GM19395 (cell line): ENCODE results near the gene RBMX.
"Not testable (repeated sequence)": the region's sequence is repeated elsewhere in the genome, so short reads cannot be mapped to it uniquely, and the experiment has no call there.

Source experiments
- ATAC-seq: cut with Tn5 transposase; IDR thresholded peaks from one replicate; pipeline ENCODE4 v1.9.1; 2021; ENCODE audit warnings: mild to moderate bottlenecking, moderate library complexity; ENCODE audit not compliant: unreplicated experiment

RBMX gene

DNA sequence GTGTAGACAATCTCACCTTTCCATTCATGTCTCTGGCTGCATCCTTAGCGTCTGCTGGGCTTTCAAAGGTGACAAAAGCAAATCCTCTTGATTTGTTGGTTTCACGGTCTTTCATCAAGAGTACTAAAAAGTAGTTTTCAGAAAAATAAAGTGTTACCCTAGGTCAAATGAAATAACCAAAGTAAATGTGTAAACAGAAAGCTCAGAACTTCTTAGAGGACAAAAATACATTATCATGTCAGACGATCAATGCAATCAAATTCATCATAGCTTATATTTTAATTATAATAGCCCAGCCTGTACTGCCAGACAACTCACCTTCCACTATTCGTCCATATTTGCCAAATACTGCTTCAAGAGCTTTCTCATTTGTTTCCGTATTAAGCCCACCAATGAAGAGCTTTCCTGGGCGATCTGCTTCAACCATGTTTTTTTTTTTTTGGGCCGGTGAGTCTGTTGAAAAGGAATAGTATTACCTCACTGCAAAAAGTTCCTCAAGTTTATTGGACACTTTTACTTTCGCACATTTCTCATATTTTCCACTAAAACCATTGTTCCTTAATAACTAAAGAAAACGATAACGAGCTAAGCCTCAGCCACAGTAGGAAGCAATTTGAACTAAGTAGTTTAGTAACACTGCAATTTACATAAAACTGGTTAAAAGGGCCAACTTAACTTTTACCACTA lies 1.4 kb downstream of the RBMX start:
- ATAC-seq, result no peak

DNA sequence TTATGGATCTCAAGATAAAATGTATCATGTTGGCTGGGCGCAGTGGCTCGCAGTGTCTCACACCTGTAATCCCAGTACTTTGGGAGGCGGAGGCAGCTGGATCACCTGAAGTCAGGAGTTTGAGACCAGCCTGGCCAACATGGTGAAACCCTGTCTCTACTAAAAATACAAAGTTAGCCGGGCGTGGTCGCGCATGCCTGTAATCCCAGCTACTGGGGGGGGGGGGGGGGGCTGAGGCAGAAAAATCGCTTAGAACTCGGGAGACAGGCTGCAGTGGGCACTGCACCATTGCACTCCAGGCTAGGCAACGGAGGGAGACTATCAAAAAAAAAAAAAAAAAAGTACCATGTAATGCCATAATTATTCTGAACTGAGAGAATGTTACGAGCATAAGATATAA lies 2.1 kb downstream of the RBMX start:
- no peak for ATAC-seq

DNA sequence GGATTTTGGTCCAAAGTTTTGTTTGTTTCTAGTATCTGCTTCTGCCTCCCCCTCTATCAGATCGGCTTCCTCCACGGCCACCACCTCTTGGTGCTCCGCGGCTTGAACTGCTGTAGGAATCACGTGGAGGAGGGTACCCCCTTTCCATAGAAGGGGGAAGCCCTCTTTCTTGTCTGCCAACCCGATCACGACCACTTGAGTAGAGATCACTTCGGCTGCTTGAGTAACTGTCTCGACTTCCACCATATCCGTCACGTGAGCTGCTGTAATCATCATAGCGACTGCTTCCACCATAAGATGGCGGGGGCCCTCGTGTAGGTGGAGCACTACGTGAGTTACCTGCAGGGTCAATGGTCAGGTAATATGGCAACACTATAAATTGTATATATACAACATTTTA lies 6.4 kb downstream of the RBMX start:
- ATAC-seq, result not testable (repeated sequence)

DNA sequence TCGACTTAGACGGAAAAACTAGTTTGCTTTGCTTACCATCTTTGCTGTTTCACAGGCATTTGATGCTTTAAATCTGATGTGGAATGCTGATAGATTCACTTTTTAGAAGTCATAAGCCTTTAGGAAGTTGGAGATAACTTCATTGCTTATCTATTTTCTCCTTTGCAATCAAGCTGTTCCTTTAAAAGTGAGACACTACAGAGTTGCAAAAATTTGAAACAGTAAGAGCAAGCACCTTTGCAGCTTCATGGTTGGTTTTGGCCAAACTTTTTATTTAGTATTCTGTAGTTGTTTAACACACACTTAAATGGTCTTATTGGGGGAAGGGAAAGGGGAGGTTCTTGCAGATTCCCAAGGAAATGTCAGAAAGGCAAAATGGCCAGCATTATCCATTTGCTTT lies 7.3 kb downstream of the RBMX start:
- ATAC-seq, result not testable (repeated sequence)

DNA sequence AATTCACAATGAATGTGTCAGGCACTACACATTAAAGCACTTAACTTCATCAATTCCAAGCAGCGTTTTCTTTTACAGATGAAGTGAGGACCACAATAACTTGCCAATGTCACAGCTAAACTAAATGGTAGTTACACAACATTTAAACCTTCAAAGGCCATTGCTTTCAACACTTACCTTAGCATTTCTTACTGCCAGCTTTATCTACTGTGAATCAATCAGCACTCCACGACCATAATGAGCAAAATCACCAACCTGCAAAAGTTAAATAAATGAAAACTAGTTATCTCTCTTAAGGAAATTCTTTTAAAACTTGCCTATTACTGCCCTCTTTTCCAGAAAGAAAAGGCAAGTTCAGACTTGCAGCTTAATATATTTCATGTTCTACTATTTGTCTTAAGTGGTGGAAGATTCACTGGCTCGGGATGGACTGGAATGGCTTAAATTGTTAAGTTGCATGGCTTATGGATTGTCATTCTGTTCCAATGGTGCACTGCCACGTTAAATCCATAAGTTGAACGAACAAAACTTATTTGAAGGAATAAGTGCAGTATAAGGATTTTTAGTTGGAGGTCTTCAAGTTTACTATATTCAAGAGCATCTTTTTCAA lies 8.3 kb downstream of the RBMX start:
- ATAC-seq, result no peak

DNA sequence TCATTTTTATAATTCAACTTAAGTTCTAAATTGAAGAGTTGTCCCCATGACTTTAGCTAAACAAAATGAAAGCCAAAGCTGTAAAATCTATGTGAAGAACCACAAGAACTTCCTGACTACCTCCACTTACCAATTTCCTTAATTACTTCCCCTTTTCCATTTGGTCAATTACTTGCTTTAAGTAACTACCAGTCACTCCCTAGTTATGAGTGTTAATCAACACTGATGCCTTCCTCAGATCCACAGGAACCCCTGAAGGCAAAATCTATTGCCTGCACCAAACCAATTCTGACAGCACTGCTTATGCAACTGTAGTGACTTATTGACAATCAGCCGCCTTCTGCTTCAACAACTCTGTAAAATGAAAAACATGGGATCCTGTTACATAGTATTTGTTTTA lies 10.5 kb downstream of the RBMX start:
- no peak for ATAC-seq

DNA sequence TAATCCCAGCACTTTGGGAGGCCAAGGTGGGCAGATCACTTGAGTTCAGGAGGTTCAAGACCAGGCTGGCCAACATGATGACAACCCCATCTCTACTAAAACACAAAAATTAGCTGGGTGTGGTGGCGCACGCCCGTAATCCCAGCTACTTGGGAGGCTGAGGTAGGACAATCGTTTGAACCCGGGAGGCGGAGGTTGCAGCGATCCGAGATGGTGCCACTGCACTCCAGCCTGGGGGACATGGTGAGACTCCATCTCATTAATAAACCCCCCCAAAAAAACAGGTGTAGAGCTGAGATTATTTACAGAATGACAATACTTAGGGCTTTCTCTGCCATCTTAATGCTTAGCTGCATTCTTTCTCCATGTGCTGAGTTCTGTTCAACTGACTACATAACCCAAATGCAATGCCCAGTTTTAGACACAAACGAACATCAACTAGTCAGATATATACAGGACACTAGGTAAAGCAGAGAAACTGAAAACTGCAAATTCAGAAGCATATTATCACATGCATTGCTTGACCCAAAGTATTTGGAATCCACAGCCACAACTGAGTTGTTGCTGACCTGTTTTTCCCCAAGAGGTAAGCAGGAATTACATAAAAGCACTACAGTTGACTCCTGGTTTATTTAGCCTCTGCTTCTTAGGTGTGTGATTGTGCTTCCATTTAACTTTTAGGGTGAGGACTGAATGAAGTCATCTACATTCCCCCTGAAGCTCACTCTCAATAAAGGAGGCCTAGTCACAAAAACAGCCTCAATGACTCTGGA lies 12.1 kb downstream of the RBMX start:
- no peak for ATAC-seq

DNA sequence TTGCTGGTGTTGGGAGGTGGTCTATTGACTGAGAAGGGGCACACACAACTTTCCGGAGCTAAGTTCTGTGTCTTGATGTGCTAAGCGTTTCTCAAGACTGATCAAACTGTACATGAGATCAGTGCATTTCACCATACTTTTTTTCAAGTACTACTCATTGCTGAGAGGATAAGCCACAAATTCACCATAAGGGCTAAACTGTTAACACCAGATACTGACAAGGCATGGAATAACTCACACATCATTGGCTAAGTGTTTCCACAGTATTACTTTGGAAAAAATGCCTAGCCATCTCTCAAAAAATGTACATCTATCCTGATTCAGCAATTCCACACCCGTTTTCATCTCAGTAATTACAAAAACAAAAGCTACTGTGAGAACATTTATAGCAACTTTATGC lies 13.0 kb downstream of the RBMX start:
- ATAC-seq, result no peak

DNA sequence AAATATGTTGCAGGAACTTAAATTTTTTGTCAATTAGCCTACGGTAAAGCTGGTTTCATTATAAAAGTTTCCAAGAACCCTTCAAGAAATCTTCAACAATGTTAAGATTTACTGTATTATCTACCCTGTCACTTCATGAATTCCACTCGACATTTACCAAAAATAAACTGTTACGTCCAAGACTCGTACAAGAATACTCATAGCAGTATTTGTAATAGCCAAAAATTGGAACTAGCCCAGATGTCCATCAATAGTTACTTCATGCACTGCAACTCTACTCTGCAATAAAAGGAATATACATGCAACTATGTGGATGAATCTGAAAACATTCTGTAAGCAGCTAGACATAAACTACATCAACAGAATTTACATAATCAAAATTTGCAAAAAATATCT lies 13.4 kb downstream of the RBMX start:
- no peak for ATAC-seq

DNA sequence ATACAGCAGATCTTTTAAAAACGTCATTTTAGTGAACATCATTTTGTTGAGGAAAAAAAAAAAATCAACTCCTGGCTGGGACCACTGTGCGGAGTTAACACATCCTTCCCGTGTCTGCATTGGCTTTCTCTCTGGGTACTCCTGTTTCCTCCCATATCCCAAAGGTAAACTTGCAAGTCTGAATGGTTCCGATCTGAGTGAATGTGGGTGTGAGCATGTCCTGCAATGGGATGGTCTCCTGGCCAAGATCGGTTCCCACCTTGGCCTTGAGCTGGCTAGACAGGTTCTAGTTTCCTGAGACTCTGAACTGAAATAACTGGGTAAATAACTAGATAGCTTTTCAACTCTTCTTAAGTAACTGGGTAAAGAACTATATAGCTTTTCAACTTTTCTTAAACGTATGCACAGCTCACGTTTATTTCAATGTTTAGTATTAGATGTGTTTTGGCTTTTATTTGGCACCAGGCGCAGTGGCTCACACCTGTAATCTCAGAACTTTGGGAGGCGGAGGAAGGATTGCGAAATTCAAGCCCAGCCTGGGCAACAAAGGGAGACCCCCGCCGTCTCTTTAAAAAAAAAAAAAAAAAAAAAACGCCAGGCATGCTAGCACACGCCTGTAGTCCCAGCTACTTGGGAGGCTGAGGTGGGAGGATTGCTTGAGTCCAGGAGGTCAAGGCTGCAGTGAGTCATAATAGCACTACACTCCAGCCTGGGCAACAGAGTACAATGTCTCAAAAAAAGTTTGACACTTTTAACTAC lies 14.0 kb downstream of the RBMX start:
- no peak for ATAC-seq

DNA sequence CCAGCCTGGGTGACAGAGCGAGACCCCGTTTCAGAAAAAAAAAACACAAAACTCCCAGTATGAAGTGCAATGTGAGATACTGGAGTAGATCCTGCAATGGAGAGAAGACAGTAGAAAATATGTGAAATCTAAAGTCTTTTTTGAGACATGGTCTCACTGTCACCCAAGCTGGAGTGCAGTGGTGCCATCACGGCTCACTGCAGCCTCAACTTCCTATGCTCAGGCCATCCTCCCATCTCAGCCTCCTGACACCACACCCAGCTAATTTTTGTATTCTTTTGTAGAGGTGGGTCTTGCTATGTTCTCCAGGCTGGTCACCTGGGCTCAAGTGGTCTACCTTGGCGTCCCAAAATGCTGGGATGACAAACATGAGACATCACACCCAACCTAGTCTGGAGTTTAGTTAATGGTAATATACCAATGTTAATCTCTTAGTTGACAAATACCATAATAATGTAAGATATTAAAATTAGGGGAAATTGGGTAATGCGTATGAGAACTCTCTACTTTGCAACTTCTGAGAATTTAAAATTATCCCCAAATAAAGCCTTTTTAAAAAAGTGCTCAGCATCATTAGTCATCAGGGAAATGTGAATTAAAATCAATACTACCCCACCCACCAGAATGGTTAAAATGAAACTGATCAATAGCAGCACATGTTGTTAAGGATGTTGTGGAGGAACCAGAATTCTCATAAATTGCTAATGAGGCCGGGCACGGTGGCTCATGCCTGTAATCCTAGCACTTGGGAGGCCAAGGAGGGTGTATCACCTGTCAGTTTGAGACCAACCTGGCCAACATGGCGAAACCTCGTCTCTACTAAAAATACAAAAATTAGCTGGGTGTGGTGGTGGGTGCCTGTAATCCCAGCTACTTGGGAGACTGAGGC lies 15.0 kb downstream of the RBMX start:
- no peak for ATAC-seq

DNA sequence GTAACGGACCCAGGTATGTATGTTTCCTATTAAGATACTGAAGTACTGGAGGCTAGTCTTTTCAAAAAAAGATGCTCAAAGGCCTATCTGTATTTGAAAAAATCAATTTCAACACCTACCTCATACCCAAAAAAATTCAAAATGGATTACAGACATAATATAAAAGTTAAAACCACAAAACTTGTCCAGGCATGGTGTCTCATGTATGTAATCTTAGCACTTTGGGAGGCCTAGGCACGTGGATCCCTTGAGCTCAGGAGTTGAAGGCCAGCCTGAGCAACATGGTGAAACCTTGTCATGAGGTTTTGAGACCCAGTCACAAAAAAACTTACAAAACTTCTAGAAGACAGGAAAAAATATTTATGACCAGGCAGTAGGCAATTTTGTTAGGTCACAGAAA lies 16.7 kb downstream of the RBMX start:
- ATAC-seq, result no peak

DNA sequence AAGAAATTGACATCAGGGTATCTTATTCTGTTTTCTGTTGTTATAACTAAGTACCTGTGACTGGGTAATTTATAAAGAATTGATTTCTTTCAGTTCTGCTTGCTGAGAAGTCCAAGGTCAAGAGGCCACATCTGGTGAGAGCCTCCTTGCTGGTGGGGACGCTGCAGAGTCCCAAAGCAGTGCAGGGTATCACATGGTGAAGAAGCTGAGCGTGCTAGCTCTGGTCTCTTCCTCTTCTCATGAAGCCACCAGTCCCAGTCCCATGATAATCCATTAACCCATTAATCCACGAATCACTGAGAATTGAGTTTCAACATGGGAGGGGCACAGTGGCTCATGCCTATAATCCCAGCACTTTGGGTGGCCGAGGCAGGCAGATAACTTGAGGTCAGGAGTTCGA lies 18.0 kb downstream of the RBMX start:
- no peak for ATAC-seq

DNA sequence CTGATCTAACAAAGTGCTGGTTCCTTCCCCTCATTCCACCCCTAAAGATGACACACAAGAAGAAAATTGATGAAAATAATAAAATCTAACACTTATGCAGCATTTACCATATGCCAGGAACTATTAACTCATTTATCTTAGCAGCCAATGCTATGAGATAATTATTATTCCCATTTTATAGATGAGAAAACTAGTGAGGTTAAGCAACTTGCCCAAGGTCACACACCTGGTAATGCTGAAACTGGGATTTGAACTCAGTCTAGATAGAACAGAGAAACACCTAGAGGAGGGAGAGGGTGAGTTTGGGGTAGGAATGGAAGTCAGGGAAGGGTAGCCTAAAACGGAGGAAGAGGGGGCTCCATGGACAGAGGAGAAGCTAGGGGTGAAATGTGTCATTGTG lies 18.6 kb downstream of the RBMX start:
- no peak for ATAC-seq

DNA sequence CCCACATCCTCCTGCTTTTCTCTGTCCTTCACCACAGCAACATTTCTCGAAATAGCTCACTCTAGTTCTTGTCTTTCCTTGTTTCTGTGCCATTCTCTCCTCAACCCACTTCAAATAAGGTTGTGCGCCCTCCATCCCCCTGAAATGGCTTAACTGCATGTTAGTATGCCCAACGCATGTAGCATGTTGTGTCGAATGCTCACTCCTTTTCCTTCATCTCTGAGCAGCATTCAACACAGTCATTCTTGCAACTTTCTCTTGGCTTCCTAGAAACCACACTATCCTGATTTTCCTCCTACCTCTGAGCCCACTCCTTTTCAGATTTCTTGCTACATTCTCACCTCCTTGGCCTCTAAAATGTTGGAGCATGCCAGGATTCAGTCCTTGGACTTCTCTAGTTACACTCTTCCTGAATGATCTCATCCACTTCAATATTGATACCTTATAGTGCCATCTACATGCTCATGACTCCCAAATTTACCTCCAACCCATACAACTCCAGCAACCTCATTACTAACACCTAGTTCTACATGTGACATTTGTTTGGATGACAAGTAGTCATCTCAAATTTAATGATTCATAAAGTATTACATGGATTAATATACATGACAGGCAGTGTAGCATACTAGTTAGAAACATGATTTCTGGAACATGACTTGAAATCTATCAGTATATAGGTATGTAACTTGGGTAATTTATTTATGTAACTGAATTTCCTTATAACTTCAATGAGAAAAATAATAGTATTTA lies 22.3 kb downstream of the RBMX start:
- ATAC-seq, result no peak

DNA sequence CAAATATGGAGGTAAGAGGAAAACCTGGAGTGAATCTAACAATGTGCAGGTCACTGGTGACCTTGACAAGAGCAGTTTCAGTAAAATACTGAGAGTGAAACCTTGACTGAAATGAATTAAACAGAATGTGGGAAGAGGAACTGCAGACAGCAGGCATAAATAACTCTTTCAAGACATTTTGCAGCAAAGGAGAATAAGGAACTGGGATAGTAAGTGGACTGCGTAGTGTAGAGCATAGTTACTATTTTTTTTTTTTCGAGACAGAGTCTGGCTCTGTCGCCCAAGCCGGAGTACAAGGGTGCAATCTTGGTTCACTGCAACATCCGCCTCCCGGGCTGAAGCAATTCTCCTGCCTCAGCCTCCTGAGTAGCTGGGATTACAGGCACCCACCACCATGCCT lies 24.0 kb downstream of the RBMX start:
- peak; percentile 89 for ATAC-seq

DNA sequence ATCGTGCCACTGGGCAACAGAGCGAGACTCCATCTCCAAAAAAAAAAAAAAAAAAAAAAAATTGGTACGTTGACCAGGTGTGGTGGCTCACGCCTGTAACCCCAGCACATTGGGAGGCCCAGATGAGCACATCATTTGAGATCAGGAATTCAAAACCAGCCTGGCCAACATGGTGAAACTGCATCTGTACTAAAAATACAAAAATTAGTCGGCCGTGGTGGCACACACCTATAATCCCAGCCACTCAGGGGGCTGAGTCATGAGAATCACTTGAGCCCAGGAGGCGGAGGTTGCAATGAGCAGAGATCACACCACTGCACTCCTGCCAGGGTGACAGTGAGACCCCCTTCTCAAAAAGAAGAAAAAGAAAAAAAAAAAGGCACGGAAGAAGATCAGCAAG lies 24.5 kb downstream of the RBMX start:
- ATAC-seq, result peak; percentile 32

DNA sequence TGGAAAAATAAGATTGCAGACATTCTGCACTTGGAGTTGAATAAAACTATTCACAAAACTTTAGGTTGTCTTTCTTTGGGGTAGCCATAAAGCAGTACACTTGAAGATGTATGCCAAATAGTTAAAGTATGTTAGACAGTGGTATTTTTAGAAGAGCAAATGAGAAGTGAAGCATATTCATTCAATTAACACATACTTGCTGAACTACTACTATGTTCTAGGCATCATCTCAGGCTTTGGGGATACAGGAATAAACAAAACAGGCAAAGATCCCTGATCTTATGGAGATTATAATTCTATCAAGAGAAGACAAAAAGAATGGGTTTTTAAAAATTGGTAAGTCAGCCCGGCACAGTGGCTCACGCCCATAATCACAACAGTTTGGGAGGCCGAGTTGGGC lies 29.0 kb downstream of the RBMX start:
- no peak for ATAC-seq

DNA sequence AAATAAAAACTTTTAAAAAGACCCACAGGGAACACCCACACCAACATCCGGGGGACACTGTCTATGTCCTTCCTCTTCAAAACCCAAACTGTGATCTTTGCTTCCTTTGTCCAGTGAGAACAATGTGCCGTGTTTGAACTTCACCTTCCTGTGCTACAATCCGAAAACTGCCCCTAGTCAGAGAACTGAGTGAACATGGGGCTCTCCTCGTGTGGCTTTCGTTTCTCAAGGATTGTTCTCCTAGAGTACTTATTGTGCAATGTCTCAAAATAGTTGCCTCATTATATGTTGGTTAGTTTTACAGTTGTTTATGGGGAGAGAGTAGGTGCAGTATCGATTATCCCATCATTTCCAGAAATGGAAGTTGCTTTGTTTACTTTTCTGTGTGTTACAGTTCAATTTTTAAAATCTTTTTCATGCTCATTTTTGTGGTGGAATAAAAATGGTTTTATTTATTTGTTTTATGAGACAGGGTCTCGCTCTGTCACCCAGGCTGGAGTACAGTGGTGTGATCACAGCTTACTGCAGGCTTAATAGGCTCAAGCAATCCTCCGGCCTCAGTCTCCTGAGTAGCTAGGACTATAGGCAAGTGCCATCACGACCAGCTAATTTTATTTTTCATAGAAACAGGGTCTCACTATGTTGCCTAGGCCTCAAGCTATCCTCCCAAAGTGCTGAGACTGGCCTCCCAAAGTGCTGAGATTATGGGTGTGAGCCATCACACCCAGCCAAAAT lies 29.9 kb downstream of the RBMX start:
- no peak for ATAC-seq
